HAP-1 (cell line): Measurements from ENCODE around the gene MICALL2.
A peak's percentile ranks its signal among the peaks of the same experiment; 100 is the strongest.

Source experiments
- DNase-seq, 2 experiments: peaks; one replicate each; pipeline ENCODE4 v3.0.0-alpha.2; 2016 to 2020; ENCODE audit warnings: low spot score in 2 of 2
- H3K27me3 ChIP-seq: fragments of 250-450 bp; sonication (Bioruptor Pico); 2 replicates; pipeline ENCODE4 v1.5.1; 2020; ENCODE audit warnings: low read depth, mild to moderate bottlenecking, moderate library complexity
- H3K36me3 ChIP-seq: fragments of 250-450 bp; sonication (Bioruptor Pico); replicated peaks from 2 replicates; pipeline ENCODE4 v1.5.1; 2020; ENCODE audit warnings: mild to moderate bottlenecking
- H3K4me1 ChIP-seq: fragments of 250-450 bp; sonication (Bioruptor Pico); 2 replicates; pipeline ENCODE4 v1.5.1; 2020; ENCODE audit warnings: mild to moderate bottlenecking
- H3K4me3 ChIP-seq: fragments of 250-450 bp; sonication (Bioruptor Pico); 2 replicates; pipeline ENCODE4 v1.5.1; 2020; ENCODE audit warnings: mild to moderate bottlenecking, moderate library complexity
- H3K9me3 ChIP-seq: fragments of 250-450 bp; sonication (Bioruptor Pico); 2 replicates; pipeline ENCODE4 v1.5.1; 2020; ENCODE audit warnings: mild to moderate bottlenecking, moderate library complexity
- in situ Hi-C: fragments of 300-500 bp; cut with MboI; formaldehyde crosslinking; loops from 3 replicates; pipeline ENCODE4 v1.14.3; 2020; ENCODE audit warnings: low sequenced_read_pairs, inconsistent platforms, mixed read lengths

Gene MICALL2

GRCh38 chr7:1485156-1485555 is 25.9 kb upstream of the MICALL2 start:
- Histone ChIP-seq H3K9me3 (no peaks in the 10 kb centered on the region), H3K36me3 (peaks cover 51% of the 10 kb centered on the region), H3K27me3 (no peaks in the 10 kb centered on the region), H3K4me1 (no peaks in the 10 kb centered on the region), H3K4me3 (no peak overlapping the region)
- no peak for DNase-seq
- in situ Hi-C loops: no loop called here

- H3K27me3 ChIP-seq: no peaks in the 10 kb centered on the region
- H3K36me3 ChIP-seq: peaks cover 54% of the 10 kb centered on the region
- H3K4me1 ChIP-seq: no peaks in the 10 kb centered on the region
- no peak for DNase-seq
- no peaks in the 10 kb centered on the region for H3K9me3 ChIP-seq
- in situ Hi-C loops: no loop called here
- no peak overlapping the region for H3K4me3 ChIP-seq
Measured at GRCh38 chr7:1484569-1484968, 25.3 kb upstream of the MICALL2 start.

- Histone ChIP-seq H3K27me3 (no peaks in the 10 kb centered on the region), H3K9me3 (no peaks in the 10 kb centered on the region), H3K36me3 (peaks cover 53% of the 10 kb centered on the region), H3K4me3 (no peak overlapping the region), H3K4me1 (no peaks in the 10 kb centered on the region)
- no peak for DNase-seq
- in situ Hi-C loops: no loop called here
Measured at GRCh38 chr7:1483536-1484505, 24.6 kb upstream of the MICALL2 start.

GRCh38 chr7:1483079-1483478 is 23.8 kb upstream of the MICALL2 start:
- in situ Hi-C loops: no loop called here
- Histone ChIP-seq H3K36me3 (peaks cover 53% of the 10 kb centered on the region), H3K9me3 (no peaks in the 10 kb centered on the region), H3K27me3 (no peaks in the 10 kb centered on the region), H3K4me3 (no peak overlapping the region), H3K4me1 (no peaks in the 10 kb centered on the region)
- DNase-seq: no peak

GRCh38 chr7:1481300-1481699 is 22.0 kb upstream of the MICALL2 start:
- in situ Hi-C loops: no loop called here
- peaks cover 62% of the 10 kb centered on the region for H3K36me3 ChIP-seq
- no peak for DNase-seq

GRCh38 chr7:1480670-1481069 is 21.4 kb upstream of the MICALL2 start:
- no peaks in the 10 kb centered on the region for H3K27me3 ChIP-seq
- H3K4me3 ChIP-seq: no peak overlapping the region
- in situ Hi-C loops: no loop called here
- no peaks in the 10 kb centered on the region for H3K4me1 ChIP-seq
- DNase-seq: no peak
- H3K36me3 ChIP-seq: peaks cover 59% of the 10 kb centered on the region
- no peaks in the 10 kb centered on the region for H3K9me3 ChIP-seq

More at GRCh38 chr7:1481300-1481699, 22.0 kb upstream of the MICALL2 start:
- H3K27me3 ChIP-seq: no peaks in the 10 kb centered on the region
- H3K9me3 ChIP-seq: no peaks in the 10 kb centered on the region
- H3K4me3 ChIP-seq: no peak overlapping the region
- no peaks in the 10 kb centered on the region for H3K4me1 ChIP-seq

GRCh38 chr7:1479287-1479686 is 20.0 kb upstream of the MICALL2 start:
- Histone ChIP-seq H3K4me1 (no peaks in the 10 kb centered on the region), H3K27me3 (no peaks in the 10 kb centered on the region), H3K36me3 (peaks cover 55% of the 10 kb centered on the region), H3K9me3 (no peaks in the 10 kb centered on the region), H3K4me3 (no peak overlapping the region)
- in situ Hi-C loops: no loop called here
- DNase-seq: no peak

- peaks cover 54% of the 10 kb centered on the region for H3K36me3 ChIP-seq
- no peaks in the 10 kb centered on the region for H3K9me3 ChIP-seq
- H3K27me3 ChIP-seq: no peaks in the 10 kb centered on the region
- in situ Hi-C loops: no loop called here
- no peaks in the 10 kb centered on the region for H3K4me1 ChIP-seq
- DNase-seq: no peak
- no peak overlapping the region for H3K4me3 ChIP-seq
Measured at GRCh38 chr7:1478480-1478879, 19.2 kb upstream of the MICALL2 start.

GRCh38 chr7:1476859-1477258 is 17.6 kb upstream of the MICALL2 start:
- in situ Hi-C loops: no loop called here
- H3K36me3 ChIP-seq: peaks cover 50% of the 10 kb centered on the region
- H3K4me1 ChIP-seq: no peaks in the 10 kb centered on the region
- H3K27me3 ChIP-seq: no peaks in the 10 kb centered on the region
- no peaks in the 10 kb centered on the region for H3K9me3 ChIP-seq
- H3K4me3 ChIP-seq: no peak overlapping the region
- DNase-seq: no peak

GRCh38 chr7:1475991-1476390 is 16.7 kb upstream of the MICALL2 start:
- Histone ChIP-seq H3K4me1 (no peaks in the 10 kb centered on the region), H3K4me3 (no peak overlapping the region), H3K27me3 (no peaks in the 10 kb centered on the region), H3K36me3 (peaks cover 48% of the 10 kb centered on the region), H3K9me3 (no peaks in the 10 kb centered on the region)
- DNase-seq: no peak
- in situ Hi-C loops: no loop called here

GRCh38 chr7:1475393-1475792 is 16.1 kb upstream of the MICALL2 start:
- in situ Hi-C loops: no loop called here
- Histone ChIP-seq H3K36me3 (peaks cover 51% of the 10 kb centered on the region), H3K27me3 (no peaks in the 10 kb centered on the region), H3K4me3 (no peak overlapping the region), H3K9me3 (no peaks in the 10 kb centered on the region), H3K4me1 (no peaks in the 10 kb centered on the region)
- DNase-seq: no peak

GRCh38 chr7:1474736-1475135 is 15.5 kb upstream of the MICALL2 start:
- in situ Hi-C loops: no loop called here
- no peak overlapping the region for H3K4me3 ChIP-seq
- no peak for DNase-seq
- no peaks in the 10 kb centered on the region for H3K27me3 ChIP-seq
- no peaks in the 10 kb centered on the region for H3K9me3 ChIP-seq
- no peaks in the 10 kb centered on the region for H3K4me1 ChIP-seq
- peaks cover 51% of the 10 kb centered on the region for H3K36me3 ChIP-seq

- no peak overlapping the region for H3K4me3 ChIP-seq
- DNase-seq: peak; percentile 57 to 91
- H3K4me1 ChIP-seq: no peaks in the 10 kb centered on the region
- H3K36me3 ChIP-seq: peaks cover 45% of the 10 kb centered on the region
- H3K9me3 ChIP-seq: no peaks in the 10 kb centered on the region
- H3K27me3 ChIP-seq: no peaks in the 10 kb centered on the region
- in situ Hi-C loops: no loop called here
Measured at GRCh38 chr7:1473864-1474512, 14.7 kb upstream of the MICALL2 start.

GRCh38 chr7:1470901-1471300 is 11.6 kb upstream of the MICALL2 start:
- H3K9me3 ChIP-seq: no peaks in the 10 kb centered on the region
- DNase-seq: no peak
- no peak overlapping the region for H3K4me3 ChIP-seq
- peaks cover 27% of the 10 kb centered on the region for H3K36me3 ChIP-seq
- in situ Hi-C loops: no loop called here
- no peaks in the 10 kb centered on the region; the same call in 1 of the 2 replicates for H3K4me1 ChIP-seq
- H3K27me3 ChIP-seq: no peaks in the 10 kb centered on the region
